Thymus (tissue), 11 donors: Measurements from ENCODE around the gene AGXT. TPM values are rescaled to one million over a fixed set of nuclear protein-coding genes. Genes with fewer than 3 reads are reported as not detected.
A peak's percentile ranks its signal among the peaks of the same experiment; 100 is the strongest.

Experiments used
- DNase-seq, 9 donors: peaks; one replicate each; pipeline ENCODE4 v3.0.0-alpha.2; 2013; ENCODE audit warnings: low spot score in 9 of 9, low read depth in 6 of 9, missing footprints in 1 of 9
- H3K27ac ChIP-seq, 2 donors: one replicate each; pipeline ENCODE4 v1.5.1; 2013; ENCODE audit warnings: control low read depth in 1 of 2, low read depth in 1 of 2, low read length in 1 of 2, mild to moderate bottlenecking in 1 of 2, moderate library complexity in 1 of 2
- H3K27me3 ChIP-seq, 2 donors: one replicate each; pipeline ENCODE4 v1.5.1; 2013; ENCODE audit warnings: low read length in 1 of 2; ENCODE audit not compliant: control insufficient read depth in 2 of 2, insufficient read depth in 1 of 2
- H3K36me3 ChIP-seq, 2 donors: one replicate each; pipeline ENCODE4 v1.5.1; 2013; ENCODE audit warnings: low read length in 1 of 2, mild to moderate bottlenecking in 1 of 2, moderate library complexity in 1 of 2; ENCODE audit not compliant: control insufficient read depth in 2 of 2, insufficient read depth in 2 of 2
- H3K4me1 ChIP-seq, 2 donors: one replicate each; pipeline ENCODE4 v1.5.1; 2013; ENCODE audit warnings: low read length in 2 of 2; ENCODE audit not compliant: control insufficient read depth in 2 of 2, insufficient read depth in 2 of 2
- H3K4me3 ChIP-seq, 2 donors: one replicate each; pipeline ENCODE4 v1.5.1; 2013; ENCODE audit warnings: low read length in 2 of 2, control low read depth in 1 of 2, mild to moderate bottlenecking in 1 of 2
- H3K9me3 ChIP-seq, 2 donors: one replicate each; pipeline ENCODE4 v1.5.1; 2013; ENCODE audit warnings: low read length in 1 of 2, mild to moderate bottlenecking in 1 of 2; ENCODE audit not compliant: control insufficient read depth in 2 of 2, insufficient read depth in 1 of 2
- WGBS: extraction: QIAGEN DNeasy Blood & Tissue Kit; methylation state at CpG from one replicate; pipeline ENCODE4 v1.1.7; 2013; 5-methylcytosine and 5-hydroxymethylcytosine counted together
- polyA plus RNA-seq: library from polyadenylated mRNA; stranded (reverse); fragments of 200-250 nt; gene quantifications from one replicate; pipeline ENCODE4 v1.2.3, GENCODE V29; 2013
- total RNA-seq: library from RNA; stranded (reverse); fragments of 120-200 nt; gene quantifications from one replicate; pipeline ENCODE4 v1.2.4, GENCODE V29; 2013
- donor health status: healthy.

Gene AGXT
- total and polyA plus RNA-seq, 2 donors: 0.14 to 0.94 TPM

DNA sequence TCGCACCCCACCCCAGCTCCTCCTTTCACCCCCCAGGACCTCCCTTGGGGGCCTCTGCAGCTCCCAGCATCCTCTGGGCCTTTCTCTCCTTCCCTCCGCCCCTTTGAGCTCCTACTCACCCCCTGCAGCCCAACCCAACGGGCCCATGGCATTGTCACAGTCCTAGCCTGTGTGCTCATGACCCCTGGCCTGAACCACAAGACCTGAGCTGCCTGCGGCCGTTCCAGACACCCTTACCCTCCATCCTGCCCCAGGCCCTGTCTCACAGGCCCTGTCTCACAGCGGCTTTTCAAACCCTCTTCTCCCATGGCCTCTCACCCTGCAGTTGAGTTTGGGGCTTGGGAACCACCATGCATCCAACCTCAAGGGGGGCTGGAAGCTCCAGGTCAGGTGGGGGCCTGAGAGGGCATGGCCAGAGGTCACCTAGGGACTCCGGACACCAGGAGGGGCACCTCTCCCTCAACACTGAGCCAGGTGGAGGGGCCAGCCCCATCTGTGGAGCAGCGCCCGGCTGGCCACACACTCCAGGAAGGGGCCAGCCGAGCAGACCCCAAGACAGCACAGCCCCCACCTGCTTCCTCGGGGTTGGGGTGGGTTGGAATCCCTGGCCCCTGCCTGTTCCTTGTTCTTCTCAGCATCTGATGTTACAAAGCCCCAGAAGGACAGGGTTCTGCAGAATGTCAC is 20.4 kb downstream of the AGXT start:
- WGBS: 82% methylated on average over 11 of the region's 11 CpGs
- Histone ChIP-seq H3K27me3 (no peaks in the 10 kb centered on the region), H3K27ac (no peak overlapping the region), H3K4me1 (no peaks in the 10 kb centered on the region), H3K4me3 (no peak overlapping the region), H3K9me3 (no peaks in the 10 kb centered on the region), H3K36me3 (no peaks in the 10 kb centered on the region)
- DNase-seq: no peak

- Histone ChIP-seq H3K27me3 (no peaks in the 10 kb centered on the region), H3K36me3 (no peaks in the 10 kb centered on the region), H3K27ac (no peak overlapping the region), H3K9me3 (no peaks in the 10 kb centered on the region), H3K4me3 (no peak overlapping the region), H3K4me1 (no peaks in the 10 kb centered on the region)
- WGBS: 95% methylated on average over 38 of the region's 38 CpGs
- no peak for DNase-seq
Observed at GRCh38 chr2:240889601-240890560, 21.3 kb downstream of the AGXT start.

- Histone ChIP-seq H3K4me1 (no peaks in the 10 kb centered on the region), H3K36me3 (no peaks in the 10 kb centered on the region), H3K9me3 (no peaks in the 10 kb centered on the region), H3K27ac (no peak overlapping the region), H3K4me3 (no peak overlapping the region), H3K27me3 (no peaks in the 10 kb centered on the region)
- 88% methylated on average over 14 of the region's 14 CpGs for WGBS
- no peak for DNase-seq
Observed at GRCh38 chr2:240890691-240891090, 22.1 kb downstream of the AGXT start.

DNA sequence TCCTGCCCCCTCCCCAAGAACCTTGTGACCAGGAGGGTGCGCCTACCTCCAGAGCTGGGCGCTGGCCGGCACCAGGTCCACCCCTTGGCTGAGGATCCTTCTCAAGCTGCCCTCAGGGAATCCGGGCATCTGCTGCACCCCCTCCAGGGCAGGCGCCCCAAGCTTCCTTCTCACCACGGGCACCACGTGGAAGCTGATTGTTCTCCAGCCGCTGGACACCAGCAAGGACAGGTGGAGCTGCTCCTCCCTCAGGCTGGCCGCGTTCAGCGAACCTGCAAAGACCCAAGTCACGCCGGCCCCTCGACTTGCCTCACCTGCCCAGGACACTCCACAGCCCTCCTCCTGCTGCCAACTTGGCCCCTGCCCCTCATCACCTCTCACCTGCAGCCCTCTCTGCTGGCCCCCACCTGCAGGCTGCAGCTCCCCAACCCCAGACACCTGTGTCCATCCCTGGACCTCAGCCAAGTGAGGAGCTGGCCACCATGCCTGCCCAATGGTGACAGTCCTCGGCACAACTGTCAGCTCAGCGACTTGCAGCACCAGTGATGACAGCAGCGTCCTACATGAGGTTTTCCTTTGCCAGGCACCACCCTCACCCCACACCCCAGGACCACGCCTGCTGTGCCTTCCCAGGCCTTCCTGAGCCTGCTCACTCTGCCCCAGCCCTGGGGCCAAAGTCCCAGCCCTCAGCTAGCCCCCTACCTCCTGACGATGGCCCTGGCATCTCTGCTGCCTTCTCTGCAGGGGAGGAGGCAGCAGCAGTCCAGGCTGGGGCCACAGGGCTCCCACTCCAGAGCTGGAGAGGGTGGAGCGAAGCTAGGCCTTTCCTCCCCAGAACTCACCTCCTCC is 23.1 kb downstream of the AGXT start:
- DNase-seq: no peak
- H3K4me1 ChIP-seq: no peaks in the 10 kb centered on the region
- no peak overlapping the region for H3K4me3 ChIP-seq
- 91% methylated on average over 20 of the region's 20 CpGs for WGBS
- H3K27me3 ChIP-seq: no peaks in the 10 kb centered on the region
- no peaks in the 10 kb centered on the region for H3K36me3 ChIP-seq
- no peak overlapping the region for H3K27ac ChIP-seq
- H3K9me3 ChIP-seq: no peaks in the 10 kb centered on the region

GRCh38 chr2:240892356-240892755 is 23.7 kb downstream of the AGXT start:
- Histone ChIP-seq H3K4me3 (no peak overlapping the region), H3K9me3 (no peaks in the 10 kb centered on the region), H3K27me3 (no peaks in the 10 kb centered on the region), H3K36me3 (no peaks in the 10 kb centered on the region), H3K4me1 (no peaks in the 10 kb centered on the region), H3K27ac (no peak overlapping the region)
- DNase-seq: no peak
- 93% methylated on average over 9 of the region's 9 CpGs for WGBS

DNA sequence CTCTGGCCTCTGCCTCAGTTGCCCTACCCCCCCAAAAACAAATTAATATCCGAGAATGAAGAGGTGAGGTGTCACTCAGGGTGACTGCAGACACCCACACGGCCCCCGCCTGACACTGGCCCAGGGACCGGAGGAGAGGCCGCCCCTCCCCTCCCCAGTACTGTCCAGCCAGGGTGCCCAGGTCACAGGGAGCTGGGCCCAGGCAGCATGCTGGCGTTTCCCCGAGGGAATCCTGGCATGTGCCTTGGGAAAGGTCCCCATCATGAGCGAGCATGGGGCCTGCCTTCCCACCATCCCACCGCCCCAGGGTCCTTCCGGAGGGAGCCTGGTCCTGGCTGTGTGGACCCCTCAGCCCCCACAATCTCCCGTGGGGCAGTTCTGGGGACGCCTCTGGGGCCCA is 24.3 kb downstream of the AGXT start:
- Histone ChIP-seq H3K27me3 (no peaks in the 10 kb centered on the region), H3K36me3 (no peaks in the 10 kb centered on the region), H3K9me3 (no peaks in the 10 kb centered on the region), H3K27ac (no peak overlapping the region), H3K4me1 (no peaks in the 10 kb centered on the region), H3K4me3 (no peak overlapping the region)
- WGBS: 93% methylated on average over 12 of the region's 12 CpGs
- no peak for DNase-seq

DNA sequence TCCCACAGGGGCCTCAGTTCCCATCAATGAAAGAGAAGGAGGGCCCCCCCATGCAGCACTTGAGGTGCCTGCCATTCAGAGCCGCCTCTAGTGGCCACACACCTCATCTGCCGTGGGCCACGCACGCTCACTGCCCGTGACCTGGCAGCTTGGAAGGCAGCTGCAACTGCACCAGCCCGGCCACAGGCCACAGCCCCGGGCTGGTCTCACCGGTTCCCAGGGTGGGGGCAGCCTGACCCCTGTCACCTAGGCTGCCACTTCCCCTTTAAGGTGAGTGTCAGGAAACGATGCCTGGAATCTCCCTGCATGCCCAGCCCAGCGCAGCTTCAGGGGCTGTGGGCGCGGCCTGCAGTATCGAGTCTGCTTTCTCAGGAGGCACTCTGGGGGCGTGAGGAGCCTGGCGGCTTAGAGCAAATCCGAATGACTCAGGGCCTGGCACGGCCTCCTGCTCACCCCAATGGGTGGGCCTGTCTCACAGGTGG is 24.8 kb downstream of the AGXT start:
- no peak overlapping the region for H3K27ac ChIP-seq
- no peaks in the 10 kb centered on the region for H3K4me1 ChIP-seq
- H3K27me3 ChIP-seq: no peaks in the 10 kb centered on the region
- DNase-seq: peak in 3 of 9 donors; percentile 11 to 38 (median 16)
- no peaks in the 10 kb centered on the region for H3K36me3 ChIP-seq
- 38% methylated on average over 17 of the region's 17 CpGs for WGBS
- no peak overlapping the region for H3K4me3 ChIP-seq
- H3K9me3 ChIP-seq: no peaks in the 10 kb centered on the region

DNA sequence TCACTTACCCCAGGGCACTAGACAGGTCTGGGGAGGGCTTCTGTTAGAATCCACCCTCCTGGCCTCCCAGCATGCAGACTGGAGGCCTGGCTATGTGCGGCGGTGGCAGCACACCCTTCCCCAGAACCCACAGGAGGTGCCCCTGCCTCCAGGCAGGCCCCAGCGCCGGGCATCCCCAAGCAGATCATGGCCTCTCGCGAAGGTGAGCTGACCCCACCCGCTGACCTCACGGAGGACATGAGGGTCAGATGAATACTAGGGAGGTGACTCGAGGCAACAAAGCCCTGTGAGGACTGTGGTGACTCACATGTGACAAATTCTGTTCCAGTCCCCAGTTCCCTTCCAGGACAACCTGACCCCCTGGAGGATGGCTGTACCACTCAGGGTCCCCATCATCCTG is 25.4 kb downstream of the AGXT start:
- Histone ChIP-seq H3K27ac (no peak overlapping the region), H3K27me3 (no peaks in the 10 kb centered on the region), H3K36me3 (no peaks in the 10 kb centered on the region), H3K9me3 (no peaks in the 10 kb centered on the region), H3K4me1 (no peaks in the 10 kb centered on the region), H3K4me3 (no peak overlapping the region)
- DNase-seq: no peak
- WGBS: 91% methylated on average over 9 of the region's 9 CpGs
